Ishikawa (cell line): Measurements from ENCODE around the gene PFKP.
A peak's percentile ranks its signal among the peaks of the same experiment; 100 is the strongest.

ENCODE experiments used
- CEBPB ChIP-seq: IDR thresholded peaks from 2 replicates; pipeline ENCODE4 v1.6.1; 2012
- CREB1 ChIP-seq: IDR thresholded peaks from 2 replicates; pipeline ENCODE4 v1.6.1; 2012; ENCODE audit warnings: low read depth
- EGR1 ChIP-seq: IDR thresholded peaks from 2 replicates; pipeline ENCODE4 v1.6.1; 2012
- EP300 ChIP-seq: IDR thresholded peaks from 2 replicates; pipeline ENCODE4 v1.6.1; 2012; ENCODE audit warnings: borderline replicate concordance
- FOXM1 ChIP-seq: IDR thresholded peaks from 2 replicates; pipeline ENCODE4 v1.6.1; 2012; ENCODE audit warnings: low read depth, borderline replicate concordance
- MAX ChIP-seq: IDR thresholded peaks from 2 replicates; pipeline ENCODE4 v1.6.1; 2012
- NFIC ChIP-seq: IDR thresholded peaks from 2 replicates; pipeline ENCODE4 v1.6.1; 2012
- RAD21 ChIP-seq: IDR thresholded peaks from 2 replicates; pipeline ENCODE4 v1.6.1; 2012; ENCODE audit warnings: low read depth
- TAF1 ChIP-seq: IDR thresholded peaks from 2 replicates; pipeline ENCODE4 v1.6.1; 2012; ENCODE audit warnings: low read depth, mild to moderate bottlenecking
- TCF12 ChIP-seq: IDR thresholded peaks from 2 replicates; pipeline ENCODE4 v1.6.1; 2012; ENCODE audit warnings: low read depth
- TEAD4 ChIP-seq: IDR thresholded peaks from 2 replicates; pipeline ENCODE4 v1.6.1; 2012
- USF1 ChIP-seq: IDR thresholded peaks from 2 replicates; pipeline ENCODE4 v1.6.1; 2012
- YY1 ChIP-seq: IDR thresholded peaks from 2 replicates; pipeline ENCODE4 v1.6.1; 2012; ENCODE audit warnings: low read depth
- ZBTB7A ChIP-seq: IDR thresholded peaks from 2 replicates; pipeline ENCODE4 v1.6.1; 2012; ENCODE audit warnings: low read depth
- TF ChIP-seq, protein P1 (sequence below): IDR thresholded peaks from 2 replicates; pipeline ENCODE4 v1.6.1; 2012; ENCODE audit warnings: low read depth, mild to moderate bottlenecking

PFKP gene

GRCh38 chr10:3077940-3078630 lies 10.7 kb downstream of the PFKP start:
- TF ChIP-seq TEAD4 (no peak), NFIC (peak; percentile 43), EP300 (peak; percentile 6; the same call in 1 of the 2 replicates)

GRCh38 chr10:3081383-3081981 lies 14.1 kb downstream of the PFKP start:
- TF ChIP-seq EGR1 (no peak), TCF12 (no peak), TEAD4 (no peak), NFIC (no peak), RAD21 (no peak), YY1 (no peak), USF1 (no peak), CREB1 (no peak), MAX (no peak), CEBPB (no peak), TAF1 (no peak)

GRCh38 chr10:3082290-3082689 lies 14.9 kb downstream of the PFKP start:
- no peak for TF ChIP-seq YY1
- no peak for TF ChIP-seq NFIC
- no peak for TF ChIP-seq FOXM1
- TF ChIP-seq ZBTB7A = no peak
- no peak for TF ChIP-seq TAF1
- TF ChIP-seq RAD21 = no peak
- no peak for TF ChIP-seq EP300

GRCh38 chr10:3085785-3086567 lies 18.6 kb downstream of the PFKP start:
- TF ChIP-seq FOXM1 (no peak), EP300 (no peak), TAF1 (no peak), TCF12 (no peak), CREB1 (no peak), USF1 (no peak), NFIC (no peak), EGR1 (no peak), TEAD4 (no peak), MAX (no peak), RAD21 (no peak), ZBTB7A (no peak), CEBPB (no peak)
- TF ChIP-seq, protein P1, sequence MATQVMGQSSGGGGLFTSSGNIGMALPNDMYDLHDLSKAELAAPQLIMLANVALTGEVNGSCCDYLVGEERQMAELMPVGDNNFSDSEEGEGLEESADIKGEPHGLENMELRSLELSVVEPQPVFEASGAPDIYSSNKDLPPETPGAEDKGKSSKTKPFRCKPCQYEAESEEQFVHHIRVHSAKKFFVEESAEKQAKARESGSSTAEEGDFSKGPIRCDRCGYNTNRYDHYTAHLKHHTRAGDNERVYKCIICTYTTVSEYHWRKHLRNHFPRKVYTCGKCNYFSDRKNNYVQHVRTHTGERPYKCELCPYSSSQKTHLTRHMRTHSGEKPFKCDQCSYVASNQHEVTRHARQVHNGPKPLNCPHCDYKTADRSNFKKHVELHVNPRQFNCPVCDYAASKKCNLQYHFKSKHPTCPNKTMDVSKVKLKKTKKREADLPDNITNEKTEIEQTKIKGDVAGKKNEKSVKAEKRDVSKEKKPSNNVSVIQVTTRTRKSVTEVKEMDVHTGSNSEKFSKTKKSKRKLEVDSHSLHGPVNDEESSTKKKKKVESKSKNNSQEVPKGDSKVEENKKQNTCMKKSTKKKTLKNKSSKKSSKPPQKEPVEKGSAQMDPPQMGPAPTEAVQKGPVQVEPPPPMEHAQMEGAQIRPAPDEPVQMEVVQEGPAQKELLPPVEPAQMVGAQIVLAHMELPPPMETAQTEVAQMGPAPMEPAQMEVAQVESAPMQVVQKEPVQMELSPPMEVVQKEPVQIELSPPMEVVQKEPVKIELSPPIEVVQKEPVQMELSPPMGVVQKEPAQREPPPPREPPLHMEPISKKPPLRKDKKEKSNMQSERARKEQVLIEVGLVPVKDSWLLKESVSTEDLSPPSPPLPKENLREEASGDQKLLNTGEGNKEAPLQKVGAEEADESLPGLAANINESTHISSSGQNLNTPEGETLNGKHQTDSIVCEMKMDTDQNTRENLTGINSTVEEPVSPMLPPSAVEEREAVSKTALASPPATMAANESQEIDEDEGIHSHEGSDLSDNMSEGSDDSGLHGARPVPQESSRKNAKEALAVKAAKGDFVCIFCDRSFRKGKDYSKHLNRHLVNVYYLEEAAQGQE = no peak

- TF ChIP-seq CEBPB (no peak), EP300 (no peak), RAD21 (no peak), FOXM1 (no peak), YY1 (no peak), CREB1 (no peak), TCF12 (no peak), NFIC (no peak), MAX (no peak), USF1 (no peak), ZBTB7A (no peak), EGR1 (no peak), TEAD4 (no peak), TAF1 (no peak)
- TF ChIP-seq, protein P1 = no peak
Observed at GRCh38 chr10:3090388-3090787, 23.0 kb downstream of the PFKP start.
